ENCODE measurements around the gene OVCH1.

OVCH1 gene

GRCh38 chr12:29416748-29417147 is 80.7 kb downstream of the OVCH1 start:
- TF ChIP-seq CTCF (IDR thresholded peaks at IDR 0.05): no peak
- no peak overlapping the region for H3K4me3 ChIP-seq (ENCODE audit: low read depth in 1 of 2, low read length in 1 of 2)
- H3K9me3 ChIP-seq: no peaks in the 10 kb centered on the region
- H3K27ac ChIP-seq: no peak overlapping the region
- H3K36me3 ChIP-seq: no peaks in the 10 kb centered on the region
- H3K27me3 ChIP-seq: peaks cover 64% of the 10 kb centered on the region
- H3K4me1 ChIP-seq (ENCODE audit: control insufficient read depth in 1 of 2, insufficient read depth in 1 of 2, low read depth in 1 of 2, low read length in 1 of 2): no peaks in the 10 kb centered on the region

- Histone ChIP-seq H3K27ac (no peak overlapping the region), H3K36me3 (no peaks in the 10 kb centered on the region), H3K4me3 (ENCODE audit: low read depth in 1 of 2, low read length in 1 of 2) (no peak overlapping the region), H3K4me1 (ENCODE audit: control insufficient read depth in 1 of 2, insufficient read depth in 1 of 2, low read depth in 1 of 2, low read length in 1 of 2) (no peaks in the 10 kb centered on the region), H3K9me3 (no peaks in the 10 kb centered on the region), H3K27me3 (peaks cover 55% of the 10 kb centered on the region)
- TF ChIP-seq CTCF (IDR thresholded peaks at IDR 0.05): no peak
These were observed 82.4 kb downstream of the OVCH1 start for GRCh38 chr12:29415111-29415510.

GRCh38 chr12:29414368-29414767 is 83.1 kb downstream of the OVCH1 start:
- no peaks in the 10 kb centered on the region for H3K4me1 ChIP-seq (ENCODE audit: control insufficient read depth in 1 of 2, insufficient read depth in 1 of 2, low read depth in 1 of 2, low read length in 1 of 2)
- TF ChIP-seq CTCF (IDR thresholded peaks at IDR 0.05): no peak
- H3K27ac ChIP-seq: no peak overlapping the region
- H3K4me3 ChIP-seq (ENCODE audit: low read depth in 1 of 2, low read length in 1 of 2): no peak overlapping the region
- peaks cover 47% of the 10 kb centered on the region for H3K27me3 ChIP-seq
- no peaks in the 10 kb centered on the region for H3K9me3 ChIP-seq
- H3K36me3 ChIP-seq: no peaks in the 10 kb centered on the region

GRCh38 chr12:29405561-29405960 is 91.9 kb downstream of the OVCH1 start:
- H3K27me3 ChIP-seq: peaks cover 31% of the 10 kb centered on the region
- no peaks in the 10 kb centered on the region for H3K36me3 ChIP-seq
- H3K4me3 ChIP-seq (ENCODE audit: low read depth in 1 of 2, low read length in 1 of 2): no peak overlapping the region
- no peaks in the 10 kb centered on the region for H3K9me3 ChIP-seq
- H3K27ac ChIP-seq: no peak overlapping the region
- H3K4me1 ChIP-seq (ENCODE audit: control insufficient read depth in 1 of 2, insufficient read depth in 1 of 2, low read depth in 1 of 2, low read length in 1 of 2): no peaks in the 10 kb centered on the region
- no peak for TF ChIP-seq CTCF (IDR thresholded peaks at IDR 0.05)

GRCh38 chr12:29403991-29404390 is 93.5 kb downstream of the OVCH1 start:
- no peaks in the 10 kb centered on the region for H3K9me3 ChIP-seq
- no peak overlapping the region for H3K27ac ChIP-seq
- no peaks in the 10 kb centered on the region for H3K36me3 ChIP-seq
- no peaks in the 10 kb centered on the region for H3K4me1 ChIP-seq (ENCODE audit: control insufficient read depth in 1 of 2, insufficient read depth in 1 of 2, low read depth in 1 of 2, low read length in 1 of 2)
- TF ChIP-seq CTCF (IDR thresholded peaks at IDR 0.05): no peak
- no peak overlapping the region for H3K4me3 ChIP-seq (ENCODE audit: low read depth in 1 of 2, low read length in 1 of 2)
- peaks cover 31% of the 10 kb centered on the region for H3K27me3 ChIP-seq

GRCh38 chr12:29402437-29402836 is 95.0 kb downstream of the OVCH1 start:
- Histone ChIP-seq H3K27me3 (peaks cover 42% of the 10 kb centered on the region), H3K9me3 (no peaks in the 10 kb centered on the region), H3K4me1 (ENCODE audit: control insufficient read depth in 1 of 2, insufficient read depth in 1 of 2, low read depth in 1 of 2, low read length in 1 of 2) (no peaks in the 10 kb centered on the region), H3K27ac (no peak overlapping the region), H3K4me3 (ENCODE audit: low read depth in 1 of 2, low read length in 1 of 2) (no peak overlapping the region), H3K36me3 (no peaks in the 10 kb centered on the region)
- no peak for TF ChIP-seq CTCF (IDR thresholded peaks at IDR 0.05)
